ENCODE data around the gene APCDD1.
A peak's percentile ranks its signal among the peaks of the same experiment; 100 is the strongest.

Gene APCDD1

GRCh38 chr18:10522574-10522973 is 68.1 kb downstream of the APCDD1 start:
- TF ChIP-seq CTCF (IDR thresholded peaks at IDR 0.05; ENCODE audit: low read length) (no peak), EZH2phosphoT487 (IDR thresholded peaks at IDR 0.05; ENCODE audit: low read length) (no peak), EZH2 (optimal IDR thresholded peaks at IDR 0.05; ENCODE audit: low read depth, low read length) (no peak)
- no peaks in the 10 kb centered on the region for H3K36me3 ChIP-seq (replicated peaks; ENCODE audit: insufficient read depth, low read length)
- no peaks in the 10 kb centered on the region for H3K27me3 ChIP-seq (replicated peaks; ENCODE audit: insufficient read depth, low read length)
- H2AFZ ChIP-seq (ENCODE audit: low read length): no peak overlapping the region
- no peaks in the 10 kb centered on the region for H3K9me3 ChIP-seq (replicated peaks; ENCODE audit: insufficient read depth, low read length)
- no peak for DNase-seq
- no peaks in the 10 kb centered on the region for H4K20me1 ChIP-seq (ENCODE audit: insufficient read depth, low read length)
- H3F3A ChIP-seq (ENCODE audit: insufficient read depth, low read length): 0 out of 2 replicates have a peak, but pooled peaks cover 4% of the 10 kb centered on the region
- 0 out of 2 replicates have a peak, but pooled peaks cover 8% of the 10 kb centered on the region for H3K4me1 ChIP-seq (ENCODE audit: low read length)
- H3K9ac ChIP-seq (ENCODE audit: low read length): no peak overlapping the region
- H3K4me3 ChIP-seq (ENCODE audit: low read length): no peak overlapping the region
- peaks cover 14% of the 10 kb centered on the region for H3K79me2 ChIP-seq (ENCODE audit: low read length)
- H3K4me2 ChIP-seq (ENCODE audit: low read depth, low read length): no peak overlapping the region
- H3K9me2 ChIP-seq (replicated peaks; ENCODE audit: insufficient read depth, low read length): no peaks in the 10 kb centered on the region
- no peak overlapping the region for H3K27ac ChIP-seq (ENCODE audit: low read length)

- Histone ChIP-seq H4K20me1 (ENCODE audit: insufficient read depth, low read length) (peaks cover 5% of the 10 kb centered on the region; the same call in 1 of the 2 replicates), H3K27me3 (replicated peaks; ENCODE audit: insufficient read depth, low read length) (no peaks in the 10 kb centered on the region), H3F3A (ENCODE audit: insufficient read depth, low read length) (0 out of 2 replicates have a peak, but pooled peaks cover 4% of the 10 kb centered on the region), H2AFZ (ENCODE audit: low read length) (no peak overlapping the region), H3K9ac (ENCODE audit: low read length) (no peak overlapping the region), H3K79me2 (ENCODE audit: low read length) (peaks cover 23% of the 10 kb centered on the region), H3K4me1 (ENCODE audit: low read length) (0 out of 2 replicates have a peak, but pooled peaks cover 8% of the 10 kb centered on the region), H3K36me3 (replicated peaks; ENCODE audit: insufficient read depth, low read length) (no peaks in the 10 kb centered on the region), H3K4me3 (ENCODE audit: low read length) (no peak overlapping the region), H3K9me3 (replicated peaks; ENCODE audit: insufficient read depth, low read length) (no peaks in the 10 kb centered on the region), H3K9me2 (replicated peaks; ENCODE audit: insufficient read depth, low read length) (no peaks in the 10 kb centered on the region), H3K4me2 (ENCODE audit: low read depth, low read length) (no peak overlapping the region), H3K27ac (ENCODE audit: low read length) (no peak overlapping the region)
- no peak for TF ChIP-seq CTCF (IDR thresholded peaks at IDR 0.05; ENCODE audit: low read length)
- TF ChIP-seq EZH2phosphoT487 (IDR thresholded peaks at IDR 0.05; ENCODE audit: low read length): no peak
- TF ChIP-seq EZH2 (optimal IDR thresholded peaks at IDR 0.05; ENCODE audit: low read depth, low read length): no peak
- no peak for DNase-seq
These were observed 69.1 kb downstream of the APCDD1 start for GRCh38 chr18:10523544-10523943.

- peaks cover 35% of the 10 kb centered on the region for H3K79me2 ChIP-seq (ENCODE audit: low read length)
- H3K27ac ChIP-seq (ENCODE audit: low read length): no peak overlapping the region
- no peaks in the 10 kb centered on the region for H3K9me2 ChIP-seq (replicated peaks; ENCODE audit: insufficient read depth, low read length)
- no peak for DNase-seq
- peak overlapping the region; percentile 99 for H3K4me3 ChIP-seq (ENCODE audit: low read length)
- peaks cover 5% of the 10 kb centered on the region; the same call in 1 of the 2 replicates for H4K20me1 ChIP-seq (ENCODE audit: insufficient read depth, low read length)
- H3F3A ChIP-seq (ENCODE audit: insufficient read depth, low read length): 0 out of 2 replicates have a peak, but pooled peaks cover 4% of the 10 kb centered on the region
- H3K4me2 ChIP-seq (ENCODE audit: low read depth, low read length): peak overlapping the region; percentile 77
- 0 out of 2 replicates have a peak, but pooled peaks cover 8% of the 10 kb centered on the region for H3K4me1 ChIP-seq (ENCODE audit: low read length)
- peak overlapping the region; percentile 89 for H2AFZ ChIP-seq (ENCODE audit: low read length)
- no peak for TF ChIP-seq EZH2 (optimal IDR thresholded peaks at IDR 0.05; ENCODE audit: low read depth, low read length)
- TF ChIP-seq EZH2phosphoT487 (IDR thresholded peaks at IDR 0.05; ENCODE audit: low read length): no peak
- TF ChIP-seq CTCF (IDR thresholded peaks at IDR 0.05; ENCODE audit: low read length): no peak
- H3K27me3 ChIP-seq (replicated peaks; ENCODE audit: insufficient read depth, low read length): no peaks in the 10 kb centered on the region
- no peak overlapping the region for H3K9ac ChIP-seq (ENCODE audit: low read length)
- H3K36me3 ChIP-seq (replicated peaks; ENCODE audit: insufficient read depth, low read length): no peaks in the 10 kb centered on the region
- H3K9me3 ChIP-seq (replicated peaks; ENCODE audit: insufficient read depth, low read length): no peaks in the 10 kb centered on the region
These were observed 70.3 kb downstream of the APCDD1 start for GRCh38 chr18:10524507-10525370.
